ENCODE measurements around the gene PLXNA4.

PLXNA4 gene

GRCh38 chr7:132564849-132565248 lies 11.4 kb downstream of the PLXNA4 start:
- H3K9me3 ChIP-seq (ENCODE audit: insufficient read depth, low read length) = no peaks in the 10 kb centered on the region
- TF ChIP-seq, protein P1, sequence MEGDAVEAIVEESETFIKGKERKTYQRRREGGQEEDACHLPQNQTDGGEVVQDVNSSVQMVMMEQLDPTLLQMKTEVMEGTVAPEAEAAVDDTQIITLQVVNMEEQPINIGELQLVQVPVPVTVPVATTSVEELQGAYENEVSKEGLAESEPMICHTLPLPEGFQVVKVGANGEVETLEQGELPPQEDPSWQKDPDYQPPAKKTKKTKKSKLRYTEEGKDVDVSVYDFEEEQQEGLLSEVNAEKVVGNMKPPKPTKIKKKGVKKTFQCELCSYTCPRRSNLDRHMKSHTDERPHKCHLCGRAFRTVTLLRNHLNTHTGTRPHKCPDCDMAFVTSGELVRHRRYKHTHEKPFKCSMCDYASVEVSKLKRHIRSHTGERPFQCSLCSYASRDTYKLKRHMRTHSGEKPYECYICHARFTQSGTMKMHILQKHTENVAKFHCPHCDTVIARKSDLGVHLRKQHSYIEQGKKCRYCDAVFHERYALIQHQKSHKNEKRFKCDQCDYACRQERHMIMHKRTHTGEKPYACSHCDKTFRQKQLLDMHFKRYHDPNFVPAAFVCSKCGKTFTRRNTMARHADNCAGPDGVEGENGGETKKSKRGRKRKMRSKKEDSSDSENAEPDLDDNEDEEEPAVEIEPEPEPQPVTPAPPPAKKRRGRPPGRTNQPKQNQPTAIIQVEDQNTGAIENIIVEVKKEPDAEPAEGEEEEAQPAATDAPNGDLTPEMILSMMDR (IDR thresholded peaks at IDR 0.05; ENCODE audit: low read depth, low read length) = no peak
- TF ChIP-seq EZH2phosphoT487 (IDR thresholded peaks at IDR 0.05; ENCODE audit: low read depth) = no peak
- no peaks in the 10 kb centered on the region for H3K36me3 ChIP-seq (replicated peaks; ENCODE audit: low read depth, low read length)
- no peak overlapping the region for H3K27ac ChIP-seq (ENCODE audit: low read length)
- peaks cover 52% of the 10 kb centered on the region for H3K27me3 ChIP-seq (ENCODE audit: low read depth, low read length)
- H3K4me3 ChIP-seq (ENCODE audit: low read length) = no peak overlapping the region
- H3K9ac ChIP-seq (ENCODE audit: low read length) = no peak overlapping the region
- H3K79me2 ChIP-seq (ENCODE audit: low read length) = no peaks in the 10 kb centered on the region
- no peak overlapping the region for H3K4me2 ChIP-seq (ENCODE audit: low read length)
- no peaks in the 10 kb centered on the region for H3K4me1 ChIP-seq (ENCODE audit: low read length)
- no peak overlapping the region for H2AFZ ChIP-seq (ENCODE audit: low read depth, low read length)
- H4K20me1 ChIP-seq (ENCODE audit: insufficient read depth, low read length) = no peaks in the 10 kb centered on the region

GRCh38 chr7:132564090-132564489 lies 12.2 kb downstream of the PLXNA4 start:
- H3K9me3 ChIP-seq (ENCODE audit: insufficient read depth, low read length) = no peaks in the 10 kb centered on the region
- H3K27me3 ChIP-seq (ENCODE audit: low read depth, low read length) = peaks cover 51% of the 10 kb centered on the region
- TF ChIP-seq EZH2phosphoT487 (IDR thresholded peaks at IDR 0.05; ENCODE audit: low read depth) = no peak
- TF ChIP-seq, protein P1 (IDR thresholded peaks at IDR 0.05; ENCODE audit: low read depth, low read length) = no peak
- H3K79me2 ChIP-seq (ENCODE audit: low read length) = no peaks in the 10 kb centered on the region
- H3K4me2 ChIP-seq (ENCODE audit: low read length) = no peak overlapping the region
- H2AFZ ChIP-seq (ENCODE audit: low read depth, low read length) = no peak overlapping the region
- no peaks in the 10 kb centered on the region for H3K4me1 ChIP-seq (ENCODE audit: low read length)
- H3K9ac ChIP-seq (ENCODE audit: low read length) = no peak overlapping the region
- no peaks in the 10 kb centered on the region for H3K36me3 ChIP-seq (replicated peaks; ENCODE audit: low read depth, low read length)
- H3K27ac ChIP-seq (ENCODE audit: low read length) = no peak overlapping the region
- no peak overlapping the region for H3K4me3 ChIP-seq (ENCODE audit: low read length)
- no peaks in the 10 kb centered on the region for H4K20me1 ChIP-seq (ENCODE audit: insufficient read depth, low read length)

- Histone ChIP-seq H3K36me3 (replicated peaks; ENCODE audit: low read depth, low read length) (no peaks in the 10 kb centered on the region), H3K27ac (ENCODE audit: low read length) (no peak overlapping the region), H2AFZ (ENCODE audit: low read depth, low read length) (no peak overlapping the region), H4K20me1 (ENCODE audit: insufficient read depth, low read length) (no peaks in the 10 kb centered on the region), H3K79me2 (ENCODE audit: low read length) (no peaks in the 10 kb centered on the region), H3K9ac (ENCODE audit: low read length) (no peak overlapping the region), H3K4me2 (ENCODE audit: low read length) (no peak overlapping the region), H3K9me3 (ENCODE audit: insufficient read depth, low read length) (no peaks in the 10 kb centered on the region), H3K4me1 (ENCODE audit: low read length) (no peaks in the 10 kb centered on the region), H3K4me3 (ENCODE audit: low read length) (no peak overlapping the region), H3K27me3 (ENCODE audit: low read depth, low read length) (peaks cover 46% of the 10 kb centered on the region)
- TF ChIP-seq, protein P1 (IDR thresholded peaks at IDR 0.05; ENCODE audit: low read depth, low read length) = no peak
- TF ChIP-seq EZH2phosphoT487 (IDR thresholded peaks at IDR 0.05; ENCODE audit: low read depth) = no peak
Measured at GRCh38 chr7:132562690-132563089, 13.6 kb downstream of the PLXNA4 start.

DNA sequence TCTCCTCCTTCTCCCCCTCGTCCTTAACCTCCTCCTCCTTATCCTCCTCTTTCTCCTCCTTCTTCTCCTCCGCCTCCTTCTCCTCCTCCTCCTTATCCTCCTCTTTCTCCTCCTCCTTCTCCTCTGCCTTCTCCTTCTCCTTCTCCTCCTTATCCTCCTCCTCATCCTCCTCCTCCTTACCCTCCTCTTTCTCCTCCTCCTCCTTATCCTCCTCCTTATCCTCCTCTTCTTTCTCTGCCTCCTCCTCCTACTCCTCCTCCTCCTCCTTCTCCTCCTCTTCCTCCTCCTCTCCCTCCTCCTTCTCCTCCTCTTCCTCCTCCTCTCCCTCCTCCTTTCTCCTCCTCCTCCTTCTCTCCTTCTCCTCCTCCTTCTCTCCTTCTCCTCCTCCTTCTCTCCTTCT lies 14.5 kb downstream of the PLXNA4 start:
- Histone ChIP-seq H3K9me3 (ENCODE audit: insufficient read depth, low read length) (no peaks in the 10 kb centered on the region), H3K79me2 (ENCODE audit: low read length) (no peaks in the 10 kb centered on the region), H3K36me3 (replicated peaks; ENCODE audit: low read depth, low read length) (no peaks in the 10 kb centered on the region), H3K4me1 (ENCODE audit: low read length) (no peaks in the 10 kb centered on the region), H3K4me2 (ENCODE audit: low read length) (no peak overlapping the region), H4K20me1 (ENCODE audit: insufficient read depth, low read length) (no peaks in the 10 kb centered on the region), H2AFZ (ENCODE audit: low read depth, low read length) (no peak overlapping the region), H3K27ac (ENCODE audit: low read length) (no peak overlapping the region), H3K9ac (ENCODE audit: low read length) (no peak overlapping the region), H3K4me3 (ENCODE audit: low read length) (no peak overlapping the region), H3K27me3 (ENCODE audit: low read depth, low read length) (peaks cover 41% of the 10 kb centered on the region)
- TF ChIP-seq, protein P1 (IDR thresholded peaks at IDR 0.05; ENCODE audit: low read depth, low read length) = no peak
- TF ChIP-seq EZH2phosphoT487 (IDR thresholded peaks at IDR 0.05; ENCODE audit: low read depth) = no peak
